Measurements from ENCODE around the gene PCDHGB2. TPM values are rescaled to one million over a fixed set of nuclear protein-coding genes. Genes with fewer than 3 reads are reported as not detected.
"Not testable (repeated sequence)": the region's sequence is repeated elsewhere in the genome, so short reads cannot be mapped to it uniquely, and the experiment has no call there.

Gene PCDHGB2
- total RNA-seq, 2 experiments from 2014 or later, result 0.13 TPM

- H3K4me3 Mint-ChIP-seq; ATAC-seq; POLR2A ChIA-PET; H3K36me3 Mint-ChIP-seq (ENCODE audit: low read depth); H3K4me1 Mint-ChIP-seq (ENCODE audit: low read depth); DNase-seq; H3K27ac Mint-ChIP-seq: not testable (repeated sequence)
- H3K27me3 Mint-ChIP-seq (ENCODE audit: low read depth), result peaks cover 39% of the 10 kb centered on the region
- peaks cover 13% of the 10 kb centered on the region for H3K9me3 Mint-ChIP-seq (ENCODE audit: insufficient read depth)
- CTCF ChIA-PET, result interaction anchor here (1.3 to 1.7 kb wide), 3 partner anchors 10 to 23 kb away, joined by 4 read pairs; partner anchors contain the start of gene TAF7
Observed at GRCh38 chr5:141332571-141332970, 27.2 kb upstream of the PCDHGB2 start.

- no peak for ATAC-seq
- Mint-ChIP-seq H3K27me3 (ENCODE audit: low read depth) (peaks cover 41% of the 10 kb centered on the region), H3K9me3 (ENCODE audit: insufficient read depth) (peaks cover 5% of the 10 kb centered on the region), H3K4me1 (ENCODE audit: low read depth) (no peaks in the 10 kb centered on the region), H3K36me3 (ENCODE audit: low read depth) (peaks cover 7% of the 10 kb centered on the region), H3K4me3 (no peak within 1 kb of the TSS), H3K27ac (no peak within 1 kb of the TSS)
- ChIA-PET CTCF (interaction anchor here (0.8 to 2.8 kb wide), 10 partner anchors 9 to 253 kb away, joined by 3 to 12 read pairs (median 5); partner anchors contain the start of gene TAF7), POLR2A (no interaction called here)
- DNase-seq, result no peak
Observed at GRCh38 chr5:141338538-141339306, 21.1 kb upstream of the PCDHGB2 start, which contains the start of gene PCDHGA2. TSS of gene PCDHGA2 (plus strand) at chr5:141338760.

GRCh38 chr5:141340781-141341354 lies 18.9 kb upstream of the PCDHGB2 start:
- H3K27ac Mint-ChIP-seq; ATAC-seq; POLR2A ChIA-PET; CTCF ChIA-PET; DNase-seq; H3K4me3 Mint-ChIP-seq; H3K4me1 Mint-ChIP-seq (ENCODE audit: low read depth): not testable (repeated sequence)
- H3K27me3 Mint-ChIP-seq (ENCODE audit: low read depth), result peaks cover 33% of the 10 kb centered on the region
- peaks cover 10% of the 10 kb centered on the region for H3K36me3 Mint-ChIP-seq (ENCODE audit: low read depth)
- H3K9me3 Mint-ChIP-seq (ENCODE audit: insufficient read depth), result peaks cover 11% of the 10 kb centered on the region

GRCh38 chr5:141342773-141343172 lies 17.0 kb upstream of the PCDHGB2 start:
- H3K4me1 Mint-ChIP-seq (ENCODE audit: low read depth), result no peaks in the 10 kb centered on the region
- ChIA-PET POLR2A (no interaction called here), CTCF (interaction anchor here (0.7 to 3.4 kb wide), 8 partner anchors 10 to 181 kb away, joined by 3 to 33 read pairs (median 4); partner anchors contain the start of genes PCDHGA5, PCDHGB5 and TAF7)
- H3K4me3 Mint-ChIP-seq, result no peak overlapping the region
- peaks cover 10% of the 10 kb centered on the region for H3K36me3 Mint-ChIP-seq (ENCODE audit: low read depth)
- peaks cover 11% of the 10 kb centered on the region for H3K9me3 Mint-ChIP-seq (ENCODE audit: insufficient read depth)
- DNase-seq (no peak), ATAC-seq (no peak)
- H3K27ac Mint-ChIP-seq, result no peak overlapping the region
- peaks cover 22% of the 10 kb centered on the region for H3K27me3 Mint-ChIP-seq (ENCODE audit: low read depth)

GRCh38 chr5:141343242-141343952 lies 16.4 kb upstream of the PCDHGB2 start, which contains the start of gene PCDHGA3:
TSS of gene PCDHGA3 (plus strand) at chr5:141343829. CDS start at chr5:141344034, 205 bp downstream.
- H3K9me3 Mint-ChIP-seq (ENCODE audit: insufficient read depth), result peaks cover 11% of the 10 kb centered on the region
- CTCF ChIA-PET, result interaction anchor here (0.7 to 3.4 kb wide), 10 partner anchors 8 to 180 kb away, joined by 3 to 33 read pairs (median 4); partner anchors contain the start of genes PCDHGA12, PCDHGB2, PCDHGB3 and PCDHGB5
- H3K36me3 Mint-ChIP-seq (ENCODE audit: low read depth), result peaks cover 10% of the 10 kb centered on the region
- H3K4me3 Mint-ChIP-seq, result peak within 1 kb of the TSS; percentile 55
- ATAC-seq (no peak), DNase-seq (peak; percentile 47)
- POLR2A ChIA-PET, result no interaction called here
- H3K27ac Mint-ChIP-seq, result no peak within 1 kb of the TSS
- H3K4me1 Mint-ChIP-seq (ENCODE audit: low read depth), result no peaks in the 10 kb centered on the region
- peaks cover 17% of the 10 kb centered on the region for H3K27me3 Mint-ChIP-seq (ENCODE audit: low read depth)

- Mint-ChIP-seq H3K27ac (no peak overlapping the region), H3K36me3 (ENCODE audit: low read depth) (peaks cover 10% of the 10 kb centered on the region), H3K4me3 (peak overlapping the region; percentile 55), H3K27me3 (ENCODE audit: low read depth) (peaks cover 12% of the 10 kb centered on the region), H3K9me3 (ENCODE audit: insufficient read depth) (peaks cover 11% of the 10 kb centered on the region), H3K4me1 (ENCODE audit: low read depth) (no peaks in the 10 kb centered on the region)
- CTCF ChIA-PET, result interaction anchor here (1.1 to 3.4 kb wide), 6 partner anchors 9 to 180 kb away, joined by 3 to 33 read pairs (median 6); partner anchors contain the start of genes PCDHGA12, PCDHGB2, PCDHGB3 and TAF7
- ATAC-seq (no peak), DNase-seq (no peak)
- POLR2A ChIA-PET, result no interaction called here
Observed at GRCh38 chr5:141343953-141344463, 15.8 kb upstream of the PCDHGB2 start.

- peaks cover 8% of the 10 kb centered on the region for H3K36me3 Mint-ChIP-seq (ENCODE audit: low read depth)
- H3K27me3 Mint-ChIP-seq (ENCODE audit: low read depth), result peaks cover 9% of the 10 kb centered on the region
- POLR2A ChIA-PET, result no interaction called here
- H3K9me3 Mint-ChIP-seq (ENCODE audit: insufficient read depth), result peaks cover 7% of the 10 kb centered on the region
- CTCF ChIA-PET, result interaction anchor here (2.2 to 3.4 kb wide), 2 partner anchors 25 to 26 kb away, joined by 6 to 33 read pairs; partner anchors contain the start of genes PCDHGB3 and TAF7
- no peak overlapping the region for H3K27ac Mint-ChIP-seq
- ATAC-seq (no peak), DNase-seq (no peak)
- H3K4me1 Mint-ChIP-seq (ENCODE audit: low read depth), result no peaks in the 10 kb centered on the region
- H3K4me3 Mint-ChIP-seq, result no peak overlapping the region
Observed at GRCh38 chr5:141345327-141345726, 14.5 kb upstream of the PCDHGB2 start.

- ATAC-seq; H3K27ac Mint-ChIP-seq; H3K4me3 Mint-ChIP-seq; DNase-seq; H3K9me3 Mint-ChIP-seq (ENCODE audit: insufficient read depth); H3K36me3 Mint-ChIP-seq (ENCODE audit: low read depth); POLR2A ChIA-PET; H3K4me1 Mint-ChIP-seq (ENCODE audit: low read depth): not testable (repeated sequence)
- CTCF ChIA-PET, result interaction anchor here (1.0 kb wide), 1 partner anchor 27 kb away, joined by 3 read pairs; no protein-coding TSS in a partner anchor
- peaks cover 15% of the 10 kb centered on the region for H3K27me3 Mint-ChIP-seq (ENCODE audit: low read depth)
Observed at GRCh38 chr5:141346017-141346416, 13.8 kb upstream of the PCDHGB2 start.

GRCh38 chr5:141349917-141350619 lies 9.7 kb upstream of the PCDHGB2 start, which contains the start of gene PCDHGB1:
TSS of gene PCDHGB1 (plus strand) at chr5:141350099. CDS start at chr5:141350261, 162 bp downstream.
- Mint-ChIP-seq H3K4me3 (peak within 1 kb of the TSS; percentile 22), H3K9me3 (ENCODE audit: insufficient read depth) (peaks cover 10% of the 10 kb centered on the region), H3K4me1 (ENCODE audit: low read depth) (no peaks in the 10 kb centered on the region), H3K36me3 (ENCODE audit: low read depth) (peaks cover 4% of the 10 kb centered on the region), H3K27ac (no peak within 1 kb of the TSS), H3K27me3 (ENCODE audit: low read depth) (peaks cover 17% of the 10 kb centered on the region)
- peak; percentile 58 for DNase-seq
- ChIA-PET POLR2A (no interaction called here), CTCF (interaction anchor here (0.8 to 2.8 kb wide), 10 partner anchors 10 to 217 kb away, joined by 3 to 8 read pairs (median 6); partner anchors contain the start of genes PCDHB14, PCDHGA11, PCDHGB2 and PCDHGB3)
- ATAC-seq, result no peak

- ATAC-seq (no peak), DNase-seq (no peak)
- H3K4me3 Mint-ChIP-seq, result no peak overlapping the region
- ChIA-PET CTCF (interaction anchor here (2.7 kb wide), 1 partner anchor 8 kb away, joined by 8 read pairs; the partner anchor contains the start of gene PCDHGB2), POLR2A (no interaction called here)
- no peak overlapping the region for H3K27ac Mint-ChIP-seq
- peaks cover 5% of the 10 kb centered on the region for H3K9me3 Mint-ChIP-seq (ENCODE audit: insufficient read depth)
- no peaks in the 10 kb centered on the region for H3K36me3 Mint-ChIP-seq (ENCODE audit: low read depth)
- peaks cover 24% of the 10 kb centered on the region for H3K27me3 Mint-ChIP-seq (ENCODE audit: low read depth)
- no peaks in the 10 kb centered on the region for H3K4me1 Mint-ChIP-seq (ENCODE audit: low read depth)
Observed at GRCh38 chr5:141351591-141351990, 8.2 kb upstream of the PCDHGB2 start.

All from activated CD8-positive, alpha-beta T cell treated with anti-CD3 and anti-CD28 coated beads, Interleukin-2, amount 10 ng/mL, durations not matched to agents 7 days and 5 days (primary cell).